ENCODE data around the gene TMEM250. TPM values are rescaled to one million over a fixed set of nuclear protein-coding genes. Genes with fewer than 3 reads are reported as not detected.

Gene TMEM250
- total RNA-seq, 4 donors from 2014 or later = 25.7 to 46.9 (median 41.5) TPM

DNA sequence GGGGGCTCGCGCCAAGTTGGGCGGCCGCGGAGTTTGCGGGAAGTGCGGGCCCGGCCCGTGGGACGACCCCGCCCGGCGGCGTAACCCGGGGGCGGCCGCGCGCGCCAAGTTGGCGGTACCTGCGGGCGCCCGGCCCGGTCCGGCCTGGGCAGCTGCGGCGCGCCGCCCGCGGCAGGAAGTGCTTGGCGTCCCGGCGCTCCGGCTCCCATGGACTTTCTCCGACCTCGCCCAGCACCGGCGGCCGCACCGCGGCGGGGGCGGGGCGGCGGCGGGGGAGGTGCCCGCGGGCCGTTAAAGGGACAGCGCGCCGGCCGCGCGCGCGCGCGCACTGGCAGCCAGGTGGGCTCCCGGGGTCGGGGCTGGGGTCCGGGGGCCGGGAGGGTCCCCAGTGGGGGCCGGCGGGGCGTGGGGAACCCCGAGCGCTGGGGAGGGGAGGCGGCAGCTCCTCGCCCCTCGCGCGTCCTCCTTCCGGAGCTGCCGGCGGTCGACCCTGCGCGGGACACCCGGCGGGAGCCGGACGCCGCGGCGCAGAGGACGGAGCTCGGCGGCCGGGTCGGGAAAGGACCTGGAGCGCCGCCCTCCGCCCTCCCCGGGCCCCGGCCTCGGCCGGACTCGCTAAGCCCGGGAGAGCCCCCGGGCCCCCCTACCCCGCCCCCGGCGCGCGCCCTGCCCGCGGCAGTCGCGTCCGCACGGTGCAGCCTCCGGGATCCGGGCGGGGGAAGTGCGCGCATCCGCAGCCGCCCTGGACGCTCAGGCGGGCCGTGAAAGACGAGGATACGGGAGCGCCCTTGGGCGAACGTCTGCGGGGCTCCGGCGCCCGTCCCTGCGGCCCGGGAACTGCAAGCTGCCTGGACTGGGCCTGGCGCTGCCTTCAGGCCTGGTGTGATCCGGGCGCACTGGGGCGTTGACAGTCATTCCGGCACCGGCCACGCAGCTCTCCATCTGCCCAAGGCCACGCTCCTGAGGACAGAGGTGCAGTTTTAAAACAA lies 23.3 kb downstream of the TMEM250 start, which contains the start of gene NACC2:
TSS of gene NACC2 (minus strand) at position 220 of the 989 bp plus-strand sequence. CDS start 44,768 bp downstream, outside the sequence.
- intact Hi-C loops (cut with DNase I; ENCODE audit: low total_unique reads) (loop anchor here (2.0 kb wide), 2 partner anchors 13 to 135 kb away; partner anchors contain the start of gene UBAC1), in situ Hi-C loops (cut with MboI; ENCODE audit: low sequenced_read_pairs in 4 of 4) (loop anchor here in 1 of 4 donors (10.0 kb wide), 1 partner anchor 131 kb away; the partner anchor contains the start of gene UBAC1)
- Histone ChIP-seq H3K27me3 (no peaks in the 10 kb centered on the region), H3K36me3 (no peaks in the 10 kb centered on the region), H3K4me1 (peaks cover 40 to 46% of the 10 kb centered on the region in 2 donors), H3K4me3 (peak within 1 kb of the TSS; percentile 71 to 90 (median 78)), H3K9me3 (no peaks in the 10 kb centered on the region), H3K27ac (peak within 1 kb of the TSS; percentile 95 to 100 (median 98))
- TF ChIP-seq POLR2A (IDR thresholded peaks at IDR 0.05) = peak; percentile 81 to 85
- TF ChIP-seq, protein P1, sequence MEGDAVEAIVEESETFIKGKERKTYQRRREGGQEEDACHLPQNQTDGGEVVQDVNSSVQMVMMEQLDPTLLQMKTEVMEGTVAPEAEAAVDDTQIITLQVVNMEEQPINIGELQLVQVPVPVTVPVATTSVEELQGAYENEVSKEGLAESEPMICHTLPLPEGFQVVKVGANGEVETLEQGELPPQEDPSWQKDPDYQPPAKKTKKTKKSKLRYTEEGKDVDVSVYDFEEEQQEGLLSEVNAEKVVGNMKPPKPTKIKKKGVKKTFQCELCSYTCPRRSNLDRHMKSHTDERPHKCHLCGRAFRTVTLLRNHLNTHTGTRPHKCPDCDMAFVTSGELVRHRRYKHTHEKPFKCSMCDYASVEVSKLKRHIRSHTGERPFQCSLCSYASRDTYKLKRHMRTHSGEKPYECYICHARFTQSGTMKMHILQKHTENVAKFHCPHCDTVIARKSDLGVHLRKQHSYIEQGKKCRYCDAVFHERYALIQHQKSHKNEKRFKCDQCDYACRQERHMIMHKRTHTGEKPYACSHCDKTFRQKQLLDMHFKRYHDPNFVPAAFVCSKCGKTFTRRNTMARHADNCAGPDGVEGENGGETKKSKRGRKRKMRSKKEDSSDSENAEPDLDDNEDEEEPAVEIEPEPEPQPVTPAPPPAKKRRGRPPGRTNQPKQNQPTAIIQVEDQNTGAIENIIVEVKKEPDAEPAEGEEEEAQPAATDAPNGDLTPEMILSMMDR (IDR thresholded peaks at IDR 0.05 in 4 of 5, conservative IDR thresholded peaks at IDR 0.05 in 1 of 5) = peak in 1 of 5 experiments; percentile 11
- ATAC-seq = peak; percentile 58 to 59
- peak; percentile 68 to 81 for DNase-seq

DNA sequence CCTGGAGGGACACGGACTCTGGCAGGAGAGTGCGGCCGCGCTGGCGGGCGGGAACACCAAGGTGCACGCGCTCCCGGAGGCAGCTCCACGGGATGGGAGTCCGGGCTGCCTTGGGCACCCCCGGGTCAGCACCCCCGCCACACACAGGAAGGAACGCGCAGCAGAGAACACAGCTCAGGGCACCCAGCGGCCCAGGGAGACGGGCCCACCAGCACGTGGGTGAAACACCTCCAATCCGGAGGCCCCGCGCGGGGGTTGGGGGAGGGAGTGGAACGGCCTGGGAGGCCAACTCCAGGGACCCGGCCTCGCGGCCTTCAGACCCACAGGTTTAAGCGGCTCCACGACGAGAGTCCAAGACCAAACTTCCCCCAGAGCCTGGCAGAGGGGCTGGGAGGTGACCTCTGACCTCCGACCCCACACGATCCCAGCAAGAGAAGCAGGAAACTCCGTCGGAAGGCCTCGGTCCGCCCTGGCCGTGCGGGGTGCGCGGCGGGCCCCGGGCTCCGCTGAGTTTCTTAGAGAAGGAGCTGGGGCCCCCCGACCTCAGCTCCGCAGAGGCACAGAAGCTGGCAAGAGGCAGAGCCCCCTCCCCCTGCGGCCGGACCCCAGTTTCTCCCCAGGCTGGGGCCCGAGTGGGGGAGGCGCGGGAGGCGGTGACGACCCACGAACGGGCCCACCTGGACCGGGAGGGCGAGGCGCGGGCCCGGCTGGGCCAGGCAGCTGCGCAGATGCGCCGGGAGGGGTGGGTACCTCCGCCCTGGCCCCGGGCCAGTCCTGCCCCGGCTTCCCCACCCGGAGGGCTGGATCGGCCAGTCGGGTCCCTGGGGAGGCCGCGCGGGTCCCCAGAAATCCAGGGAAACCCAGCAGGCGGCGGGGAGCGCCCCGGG lies 24.4 kb downstream of the TMEM250 start:
- Histone ChIP-seq H3K4me1 (peaks cover 51 to 57% of the 10 kb centered on the region in 2 donors), H3K27ac (peak overlapping the region; percentile 95 to 100 (median 98)), H3K9me3 (no peaks in the 10 kb centered on the region), H3K4me3 (peak overlapping the region; percentile 67 to 90 (median 78)), H3K27me3 (no peaks in the 10 kb centered on the region), H3K36me3 (no peaks in the 10 kb centered on the region)
- peak; percentile 91 to 93 for DNase-seq
- TF ChIP-seq, protein P1 (IDR thresholded peaks at IDR 0.05 in 4 of 5, conservative IDR thresholded peaks at IDR 0.05 in 1 of 5) = peak in 2 of 5 experiments; percentile 24 to 27
- peak; percentile 78 to 86 for TF ChIP-seq POLR2A (IDR thresholded peaks at IDR 0.05)
- in situ Hi-C loops (cut with MboI; ENCODE audit: low sequenced_read_pairs in 4 of 4) = loop anchor here in 1 of 4 donors (10.0 kb wide), 1 partner anchor 129 kb away; the partner anchor contains the start of gene UBAC1
- intact Hi-C loops (cut with DNase I; ENCODE audit: low total_unique reads) = loop anchor here (1.0 to 5.0 kb wide), 4 partner anchors 15 to 187 kb away; partner anchors contain the start of genes CAMSAP1, TMEM250 and UBAC1
- peak; percentile 51 to 57 for ATAC-seq

DNA sequence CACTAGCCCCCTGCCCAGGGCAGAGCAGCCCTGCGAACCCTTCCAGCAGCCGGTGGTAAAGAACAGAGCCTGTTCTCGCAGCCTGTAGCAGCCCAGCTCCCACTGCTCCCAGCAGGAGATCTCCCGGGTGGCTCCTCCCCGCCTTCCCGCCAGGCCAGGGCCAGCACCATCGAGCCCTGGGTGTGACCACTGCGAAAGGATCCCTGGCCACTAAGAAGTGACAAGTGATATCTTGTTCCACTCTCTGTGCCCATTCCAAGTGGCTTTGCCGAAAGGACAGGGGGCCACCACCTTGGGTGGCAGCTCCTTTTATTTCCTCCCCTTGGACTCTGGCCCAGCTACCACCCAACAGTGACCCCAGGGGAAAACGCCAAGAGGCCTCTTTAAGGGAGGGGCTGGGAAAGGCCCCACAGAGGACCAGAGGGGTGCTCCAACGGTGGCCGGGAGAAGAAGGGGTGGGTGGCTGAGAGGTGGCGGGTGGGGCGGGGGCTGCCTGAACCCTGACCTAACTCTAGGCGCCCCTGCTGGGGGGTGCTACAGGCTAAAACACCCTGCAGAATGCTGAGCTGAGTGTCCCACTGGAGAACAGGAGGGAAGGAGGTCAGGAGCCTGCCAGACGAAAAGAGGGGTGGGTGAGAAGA lies 25.2 kb downstream of the TMEM250 start:
- in situ Hi-C loops (cut with MboI; ENCODE audit: low sequenced_read_pairs in 4 of 4) (loop anchor here in 1 of 4 donors (10.0 kb wide), 1 partner anchor 129 kb away; the partner anchor contains the start of gene UBAC1), intact Hi-C loops (cut with DNase I; ENCODE audit: low total_unique reads) (loop anchor here (5.0 kb wide), 1 partner anchor 186 kb away; the partner anchor contains the start of gene CAMSAP1)
- no peaks in the 10 kb centered on the region for H3K36me3 ChIP-seq
- peak overlapping the region; percentile 67 to 90 (median 78) for H3K4me3 ChIP-seq
- H3K27me3 ChIP-seq = no peaks in the 10 kb centered on the region
- H3K4me1 ChIP-seq = peaks cover 59 to 65% of the 10 kb centered on the region in 2 donors
- no peak for TF ChIP-seq POLR2A (IDR thresholded peaks at IDR 0.05)
- TF ChIP-seq, protein P1 (IDR thresholded peaks at IDR 0.05 in 4 of 5, conservative IDR thresholded peaks at IDR 0.05 in 1 of 5) = no peak
- H3K27ac ChIP-seq = peak overlapping the region; percentile 95 to 100 (median 98)
- ATAC-seq = peak; percentile 33
- DNase-seq = peak; percentile 62 to 84
- H3K9me3 ChIP-seq = no peaks in the 10 kb centered on the region

Measured in gastrocnemius medialis (tissue), 4 donors.